Hepatocyte (in vitro differentiated cells): Measurements from ENCODE around the gene SPSB4. TPM values are rescaled to one million over a fixed set of nuclear protein-coding genes. Genes with fewer than 3 reads are reported as not detected.

ENCODE experiments used
- DNase-seq: peaks from one replicate; pipeline ENCODE4 v3.0.0-alpha.2; 2016; ENCODE audit warnings: low spot score
- H2AFZ ChIP-seq: fragments of 200-600 bp; sonication (generic); 2 replicates; pipeline ENCODE4 v1.6.0; 2016; ENCODE audit warnings: antibody characterized with exemption, mild to moderate bottlenecking
- H3K27ac ChIP-seq: fragments of 200-600 bp; sonication (generic); 2 replicates; pipeline ENCODE4 v1.5.1; 2016; ENCODE audit warnings: mild to moderate bottlenecking
- H3K27me3 ChIP-seq: fragments of 200-600 bp; sonication (generic); 2 replicates; pipeline ENCODE4 v1.6.1; 2016
- H3K36me3 ChIP-seq: fragments of 200-600 bp; sonication (generic); replicated peaks from 2 replicates; pipeline ENCODE4 v1.5.1; 2016; ENCODE audit warnings: low read depth; ENCODE audit not compliant: insufficient read depth
- H3K4me1 ChIP-seq: fragments of 200-600 bp; sonication (generic); 2 replicates; pipeline ENCODE4 v1.5.1; 2016; ENCODE audit warnings: mild to moderate bottlenecking, moderate library complexity; ENCODE audit not compliant: insufficient read depth
- H3K4me2 ChIP-seq: fragments of 200-600 bp; sonication (generic); 2 replicates; pipeline ENCODE4 v1.6.0; 2016
- H3K4me3 ChIP-seq: fragments of 200-600 bp; sonication (generic); 2 replicates; pipeline ENCODE4 v1.5.1; 2016; ENCODE audit warnings: mild to moderate bottlenecking
- H3K79me2 ChIP-seq: fragments of 200-600 bp; sonication (generic); 2 replicates; pipeline ENCODE4 v1.6.0; 2017; ENCODE audit warnings: mild to moderate bottlenecking
- H3K9me2 ChIP-seq: fragments of 200-600 bp; sonication (generic); replicated peaks from 2 replicates; pipeline ENCODE4 v1.6.0; 2017; ENCODE audit warnings: mild to moderate bottlenecking; ENCODE audit not compliant: insufficient read depth
- H3K9me3 ChIP-seq: fragments of 200-600 bp; sonication (generic); 2 replicates; pipeline ENCODE4 v1.5.1; 2016; ENCODE audit warnings: low read depth, mild to moderate bottlenecking
- H4K20me1 ChIP-seq: fragments of 200-600 bp; sonication (generic); 2 replicates; pipeline ENCODE4 v1.6.0; 2016; ENCODE audit warnings: mild to moderate bottlenecking; ENCODE audit not compliant: insufficient read depth, poor library complexity, severe bottlenecking
- CTCF ChIP-seq: fragments of 200-600 bp; sonication (generic); IDR thresholded peaks from 2 replicates; pipeline ENCODE4 v1.5.1; 2016; ENCODE audit warnings: antibody characterized with exemption, mild to moderate bottlenecking; ENCODE audit not compliant: poor library complexity
- EZH2 ChIP-seq: fragments of 200-600 bp; sonication (generic); IDR thresholded peaks from 2 replicates; pipeline ENCODE4 v1.6.1; 2016; ENCODE audit warnings: antibody characterized with exemption, mild to moderate bottlenecking, borderline replicate concordance
- EZH2phosphoT487 ChIP-seq: fragments of 200-600 bp; sonication (generic); IDR thresholded peaks from one replicate; pipeline ENCODE4 v1.6.1; 2018; ENCODE audit warnings: antibody characterized with exemption, mild to moderate bottlenecking, low read depth, moderate library complexity; ENCODE audit not compliant: unreplicated experiment, severe bottlenecking
- whole genome bisulfite sequencing: methylation state at CpG from one replicate; pipeline ENCODE4 v1.1.6; 2016; ENCODE audit warnings: low lambda C conversion rate; ENCODE audit errors: missing lambda C conversion rate; 5-methylcytosine and 5-hydroxymethylcytosine counted together
- polyA plus RNA-seq: library from polyadenylated mRNA; unstranded; fragments of >200 nt; fragmentation: Nextera tagmentation; extraction: Ambion mirVana; gene quantifications from 2 replicates; pipeline ENCODE4 v1.2.1, GENCODE V29; 2016
- total RNA-seq: library from RNA; depleted of rRNA; stranded (reverse); fragments of >200 nt; gene quantifications from 2 replicates; pipeline ENCODE4 v1.2.3, GENCODE V29; 2014

Gene SPSB4
- total and polyA plus RNA-seq, 2 experiments from 2014 or later, result 1.0 to 1.3 TPM

- DNase-seq, result no peak
- H3K27me3 ChIP-seq, result no peaks in the 10 kb centered on the region
- H4K20me1 ChIP-seq, result no peaks in the 10 kb centered on the region
- H3K79me2 ChIP-seq, result no peaks in the 10 kb centered on the region
- H3K27ac ChIP-seq, result no peak overlapping the region
- no peaks in the 10 kb centered on the region for H3K9me3 ChIP-seq
- no peaks in the 10 kb centered on the region for H3K36me3 ChIP-seq
- WGBS, result 97% methylated on average over 74 of the region's 81 CpGs
- TF ChIP-seq EZH2phosphoT487 (no peak), EZH2 (no peak), CTCF (no peak)
- H3K4me2 ChIP-seq, result no peak overlapping the region
- H3K4me3 ChIP-seq, result no peak overlapping the region
- H3K4me1 ChIP-seq, result no peaks in the 10 kb centered on the region
- no peaks in the 10 kb centered on the region for H3K9me2 ChIP-seq
- no peak overlapping the region for H2AFZ ChIP-seq
These were observed 15.0 kb downstream of the SPSB4 start for GRCh38 chr3:141065841-141066805.

- TF ChIP-seq EZH2phosphoT487 (no peak), EZH2 (no peak), CTCF (no peak)
- Histone ChIP-seq H3K27ac (no peak overlapping the region), H4K20me1 (no peaks in the 10 kb centered on the region), H3K27me3 (no peaks in the 10 kb centered on the region), H3K4me2 (no peak overlapping the region), H3K9me2 (no peaks in the 10 kb centered on the region), H3K4me3 (no peak overlapping the region), H3K36me3 (no peaks in the 10 kb centered on the region), H3K4me1 (no peaks in the 10 kb centered on the region), H2AFZ (no peak overlapping the region), H3K79me2 (no peaks in the 10 kb centered on the region), H3K9me3 (no peaks in the 10 kb centered on the region)
- WGBS, result 74% methylated on average over 8 of the region's 8 CpGs
- no peak for DNase-seq
These were observed 16.2 kb downstream of the SPSB4 start for GRCh38 chr3:141067206-141067974.

- no peaks in the 10 kb centered on the region for H3K79me2 ChIP-seq
- H3K4me2 ChIP-seq, result no peak overlapping the region
- no peak for TF ChIP-seq EZH2phosphoT487
- no peak for TF ChIP-seq EZH2
- TF ChIP-seq CTCF, result no peak
- H2AFZ ChIP-seq, result no peak overlapping the region
- no peak overlapping the region for H3K27ac ChIP-seq
- no peaks in the 10 kb centered on the region for H3K27me3 ChIP-seq
- no peaks in the 10 kb centered on the region for H3K9me3 ChIP-seq
- no peak overlapping the region for H3K4me3 ChIP-seq
- DNase-seq, result no peak
- no peaks in the 10 kb centered on the region for H3K36me3 ChIP-seq
- no peaks in the 10 kb centered on the region for H3K9me2 ChIP-seq
- H3K4me1 ChIP-seq, result no peaks in the 10 kb centered on the region
- no peaks in the 10 kb centered on the region for H4K20me1 ChIP-seq
- 84% methylated on average over 1 of the region's 1 CpG for WGBS
These were observed 19.1 kb downstream of the SPSB4 start for GRCh38 chr3:141070229-141070628.
